Iris pigment epithelial cell (primary cell): ENCODE results near the gene PKDREJ.

Experiments used
- DNase-seq: peaks from one replicate; pipeline ENCODE4 v3.0.0-alpha.2; 2011; ENCODE audit warnings: low read depth

Gene PKDREJ

DNA sequence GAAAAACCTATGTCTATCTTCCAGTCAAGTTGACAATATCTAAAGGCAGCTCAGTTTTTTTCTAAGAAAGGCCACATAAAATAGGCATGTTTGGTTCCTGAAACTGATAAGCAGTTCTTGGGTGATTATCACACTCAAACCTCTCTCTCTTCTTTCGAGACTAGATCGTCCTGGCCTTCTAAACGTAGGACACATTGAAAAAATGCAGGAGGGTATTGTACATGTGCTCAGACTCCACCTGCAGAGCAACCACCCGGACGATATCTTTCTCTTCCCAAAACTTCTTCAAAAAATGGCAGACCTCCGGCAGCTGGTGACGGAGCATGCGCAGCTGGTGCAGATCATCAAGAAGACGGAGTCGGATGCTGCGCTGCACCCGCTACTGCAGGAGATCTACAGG lies 28.2 kb downstream of the PKDREJ start:
- DNase-seq = no peak

DNA sequence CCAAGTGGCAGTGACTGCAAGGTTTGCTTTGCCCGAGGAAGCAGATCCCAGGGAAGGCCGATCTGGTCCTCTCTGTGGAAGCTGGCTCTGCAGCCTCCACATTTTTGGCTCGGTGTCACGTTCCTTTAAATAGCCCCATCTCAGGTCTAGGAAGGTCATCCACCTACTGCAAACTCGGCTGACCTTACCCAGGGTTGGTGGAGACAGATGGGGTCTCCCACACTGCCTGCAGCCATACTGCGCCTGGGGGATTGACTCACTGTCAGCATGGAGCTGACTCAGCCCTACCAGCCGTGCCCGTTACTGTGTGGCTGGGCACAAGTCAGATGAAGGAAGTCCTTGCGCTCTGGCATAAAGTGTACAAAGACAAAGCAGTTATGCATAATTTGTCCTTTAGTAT lies 29.9 kb downstream of the PKDREJ start:
- DNase-seq = no peak

DNA sequence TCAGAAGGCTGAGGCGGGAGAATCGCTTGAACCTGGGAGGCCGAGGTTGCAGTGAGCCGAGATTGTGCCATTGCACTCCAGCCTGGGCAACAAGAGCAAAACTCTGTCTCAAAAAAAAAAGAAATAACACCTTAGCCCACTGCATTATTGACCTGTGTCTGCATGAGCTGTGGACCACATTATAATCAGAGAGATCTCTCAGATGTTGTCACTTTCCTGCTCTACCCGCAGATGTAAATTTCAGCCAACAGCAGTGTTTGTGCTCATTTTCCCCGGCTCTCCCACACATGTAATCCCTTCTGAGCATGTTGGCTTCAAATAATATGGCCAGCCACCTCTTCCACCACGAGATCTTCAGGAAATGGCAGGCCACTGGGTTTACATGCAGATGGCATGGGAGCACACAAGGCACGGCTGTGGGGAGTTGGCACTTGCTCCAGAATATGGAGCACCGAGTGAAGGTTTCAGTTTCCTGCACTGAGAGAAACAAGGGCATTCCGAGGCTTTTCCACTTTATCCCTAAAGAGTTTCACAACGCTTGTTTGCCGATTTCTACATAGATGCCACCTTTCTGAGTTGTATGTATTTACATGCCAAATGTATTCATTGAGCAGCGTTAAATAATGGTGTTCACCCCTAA lies 32.8 kb downstream of the PKDREJ start:
- DNase-seq = no peak

DNA sequence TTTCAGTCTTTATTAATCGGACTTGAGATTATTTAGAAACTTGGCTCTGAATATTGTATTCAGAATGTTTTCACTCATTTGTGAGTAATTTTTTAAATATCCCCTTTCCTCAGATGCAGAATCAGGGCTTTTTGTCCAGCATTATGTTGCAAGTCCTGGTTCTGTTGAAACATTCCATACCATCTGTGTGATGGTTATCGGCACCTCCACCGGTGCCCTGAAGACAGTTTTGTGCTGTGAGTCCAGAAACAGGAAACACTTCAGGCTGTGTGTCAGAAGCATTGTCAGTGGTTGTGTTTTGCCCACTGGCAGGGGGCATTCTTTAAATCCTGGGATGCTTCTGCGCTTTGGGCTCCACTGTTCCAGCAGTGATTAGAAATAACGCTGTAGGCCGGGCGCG lies 33.4 kb downstream of the PKDREJ start:
- peak; percentile 55 for DNase-seq

DNA sequence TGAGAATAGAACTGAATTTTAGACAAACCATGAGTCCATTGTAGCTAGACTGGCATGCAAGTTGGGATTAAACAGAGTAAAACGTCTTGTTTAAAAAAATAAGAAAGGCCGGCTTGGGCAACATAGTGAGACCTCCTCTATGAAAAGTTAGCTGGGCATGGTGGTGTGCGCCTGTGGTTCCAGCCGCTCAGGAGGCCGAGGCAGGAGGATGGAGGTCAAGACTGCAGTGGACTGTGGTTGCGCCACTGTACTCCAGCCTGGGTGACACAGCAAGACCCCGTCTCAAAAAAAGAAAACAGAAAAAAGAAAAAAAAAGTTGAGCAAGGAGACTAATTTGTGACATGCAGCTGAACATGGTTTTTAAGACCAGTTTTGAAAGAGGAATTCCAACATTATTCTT lies 36.6 kb downstream of the PKDREJ start:
- DNase-seq = no peak

DNA sequence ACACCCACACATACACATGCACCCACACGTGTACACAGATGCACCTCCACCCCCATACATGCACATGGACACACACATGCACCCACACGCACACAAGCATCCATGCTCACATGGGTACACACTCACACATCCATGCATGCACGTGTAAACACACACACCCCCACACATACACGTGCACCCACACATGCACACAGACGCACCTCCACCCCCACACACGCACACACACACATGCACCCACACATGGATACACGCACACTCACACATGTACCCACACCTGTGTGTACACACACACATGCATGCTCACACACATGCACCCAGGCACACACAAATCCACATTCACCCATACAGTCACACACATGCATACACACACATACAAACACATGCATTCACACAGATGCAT lies 37.5 kb downstream of the PKDREJ start:
- no peak for DNase-seq

DNA sequence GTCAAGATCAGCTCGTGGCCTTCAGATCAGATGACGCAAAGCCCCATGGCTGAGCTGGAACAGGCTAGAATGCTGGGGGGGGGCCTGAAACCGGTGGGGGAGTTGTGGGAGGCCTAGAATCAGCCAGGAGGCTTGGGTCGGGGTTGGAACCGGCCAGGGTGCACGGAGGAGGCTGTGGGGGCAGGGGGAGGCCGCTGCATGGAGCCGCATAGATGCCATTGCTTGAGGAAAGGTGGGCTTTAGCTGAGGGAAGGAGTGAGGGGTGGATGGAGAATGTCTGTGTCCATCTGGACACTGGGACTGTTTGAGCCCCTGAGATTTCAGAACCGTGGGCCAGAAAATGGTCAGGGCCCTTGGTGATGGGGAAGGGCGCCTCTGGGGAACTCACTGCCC lies 38.2 kb downstream of the PKDREJ start:
- DNase-seq = no peak

DNA sequence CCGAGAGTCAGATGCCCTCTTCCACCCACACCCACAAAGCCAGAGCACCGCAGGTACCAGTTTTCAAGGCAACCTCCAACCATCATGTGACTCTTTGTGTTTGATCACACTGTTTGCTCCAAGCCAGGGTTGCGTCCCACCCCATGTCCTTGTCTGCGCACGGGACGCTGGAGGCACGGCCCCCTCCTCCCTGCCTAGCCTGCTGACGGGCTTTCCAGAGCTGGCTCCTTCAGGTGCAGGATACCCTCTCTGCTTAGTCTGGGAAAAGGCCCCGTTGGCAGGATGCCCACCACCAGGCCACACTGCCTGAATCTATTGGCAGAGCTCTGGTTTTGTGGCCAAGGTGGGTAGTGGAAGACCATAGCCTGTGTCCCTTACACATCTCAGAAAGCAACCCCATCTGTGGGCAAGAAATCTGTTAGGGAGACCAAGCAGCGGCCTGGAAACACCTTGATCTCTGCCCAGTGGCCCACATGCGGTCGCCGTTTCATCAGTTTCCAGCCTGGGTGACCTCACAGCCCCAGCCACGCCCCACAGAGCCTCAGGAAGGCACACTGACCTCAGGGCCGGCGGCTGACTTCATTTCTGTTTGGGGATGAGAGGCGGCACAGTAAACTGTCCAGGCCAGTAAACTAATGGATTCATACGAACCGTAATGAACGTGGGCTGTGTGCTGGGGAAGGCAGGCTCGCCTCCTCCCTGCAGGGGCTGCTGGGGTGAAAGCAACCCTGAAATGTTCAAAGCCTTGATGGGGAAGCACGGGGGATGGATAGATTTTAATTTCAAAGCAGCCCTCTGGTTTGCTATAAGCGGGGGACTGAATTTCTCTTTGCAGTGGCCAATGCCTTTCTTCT lies 38.9 kb downstream of the PKDREJ start:
- no peak for DNase-seq

DNA sequence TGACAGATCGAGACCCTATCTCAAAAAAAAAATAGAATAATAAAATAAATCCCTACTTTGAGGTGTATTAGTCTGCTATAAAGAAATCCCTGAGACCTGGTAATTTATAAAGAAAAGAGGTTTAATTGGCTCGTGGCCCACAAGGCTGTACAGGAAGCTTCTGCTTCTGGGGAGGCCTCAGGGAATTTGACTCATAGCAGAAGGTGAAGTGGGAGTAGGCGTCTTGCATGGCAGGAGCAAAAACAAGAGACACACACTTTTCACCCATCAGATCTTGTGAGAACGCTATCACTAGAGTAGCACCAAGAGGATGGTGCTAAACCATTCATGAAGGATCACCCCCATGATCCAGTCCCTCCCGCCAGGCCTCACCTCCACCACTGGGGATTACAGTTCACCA lies 42.2 kb downstream of the PKDREJ start:
- peak; percentile 56 for DNase-seq

DNA sequence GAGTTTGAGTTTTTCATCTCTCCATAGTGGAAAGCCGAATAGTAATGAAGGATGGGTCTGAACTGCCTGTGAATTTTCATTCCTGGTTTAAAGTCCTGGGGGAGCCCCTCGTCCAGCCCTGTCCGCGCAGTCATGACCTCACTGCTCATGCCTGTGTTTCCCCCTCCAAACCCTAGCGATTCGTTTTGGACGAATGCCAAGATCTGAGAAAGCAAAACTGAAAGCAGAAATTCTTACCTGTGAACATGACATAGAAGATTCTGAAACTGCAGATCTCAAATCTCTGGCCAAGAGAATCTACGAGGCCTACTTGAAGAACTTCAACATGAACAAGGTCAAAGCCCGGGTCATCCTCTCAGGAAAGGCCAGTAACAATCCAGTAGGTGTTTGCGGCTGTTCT lies 43.5 kb downstream of the PKDREJ start:
- DNase-seq = no peak

DNA sequence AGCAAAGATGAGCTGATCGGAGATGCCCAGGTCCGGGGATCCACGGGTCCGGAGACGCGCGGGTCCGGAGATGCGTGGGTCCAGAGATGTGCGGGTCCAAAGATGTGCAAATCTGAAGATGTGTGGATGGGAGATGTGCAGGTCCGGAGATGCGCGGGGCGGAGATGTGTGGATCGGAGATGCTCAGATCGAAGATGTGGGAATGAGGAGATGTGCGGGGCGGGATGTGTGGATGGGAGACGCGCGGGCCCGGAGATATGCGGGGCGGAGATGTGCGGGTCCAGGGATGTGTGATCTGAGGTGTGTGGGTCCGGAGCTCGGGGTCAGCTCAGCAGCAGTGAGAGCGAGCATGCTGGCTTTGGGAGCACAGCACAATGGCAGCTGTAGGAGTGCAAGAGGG lies 48.5 kb downstream of the PKDREJ start:
- DNase-seq = no peak

DNA sequence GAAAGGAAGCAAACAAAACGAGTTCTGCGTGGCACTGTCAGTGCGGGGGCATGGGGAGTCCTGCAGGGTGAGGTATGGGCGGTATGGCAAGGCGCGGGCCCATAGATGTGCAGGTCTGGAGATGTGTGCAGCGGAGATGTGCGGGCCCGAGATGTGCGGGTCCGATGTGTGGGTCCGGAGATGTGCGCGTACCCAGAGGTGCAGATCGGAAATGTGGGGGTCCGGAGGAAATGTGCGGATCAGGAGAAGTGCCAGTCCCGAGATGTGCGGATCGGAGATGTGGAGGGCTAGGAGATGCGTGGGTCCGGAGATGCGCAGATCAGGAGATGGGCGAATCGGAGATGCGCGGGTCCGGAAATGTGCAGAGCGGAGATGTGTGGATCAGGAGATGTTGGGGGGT lies 49.0 kb downstream of the PKDREJ start:
- DNase-seq = no peak

DNA sequence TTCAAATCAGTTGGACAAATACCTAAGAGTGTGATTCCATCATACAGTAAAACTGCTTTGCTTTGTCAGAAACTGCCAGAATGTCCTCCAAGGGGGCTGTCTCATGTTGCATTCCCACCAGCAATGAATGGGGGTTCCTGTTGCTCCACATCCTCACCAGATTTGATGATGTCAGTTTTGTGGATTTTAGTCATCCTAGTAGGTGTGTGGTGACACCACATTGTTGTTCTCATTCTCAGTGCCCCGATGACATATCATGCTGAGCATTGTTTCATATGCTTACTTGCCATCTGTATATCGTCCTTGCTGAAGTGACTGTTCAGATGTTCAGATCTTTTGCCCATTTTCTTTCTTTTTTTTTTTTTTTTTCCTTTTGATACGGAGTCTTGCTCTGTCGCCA lies 50.1 kb downstream of the PKDREJ start:
- DNase-seq = no peak

DNA sequence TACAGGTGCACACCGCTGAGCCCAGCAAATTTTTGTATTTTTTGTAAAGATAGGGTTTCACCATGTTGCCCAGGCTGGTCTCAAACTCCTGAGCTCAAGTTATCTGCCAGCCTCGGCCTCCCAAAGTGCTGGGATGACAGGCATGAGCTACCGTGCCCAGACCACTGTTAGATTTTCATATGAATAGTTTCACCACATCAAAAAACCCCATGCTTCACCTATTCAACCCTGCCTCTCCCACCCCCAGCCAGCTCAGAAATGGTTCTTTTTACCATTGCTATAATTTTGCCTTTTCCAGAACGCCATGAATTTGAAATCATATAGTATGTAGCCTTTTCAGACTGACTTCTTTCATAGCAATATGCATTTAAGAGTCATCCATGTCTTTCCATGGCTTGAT lies 50.9 kb downstream of the PKDREJ start:
- DNase-seq = no peak

DNA sequence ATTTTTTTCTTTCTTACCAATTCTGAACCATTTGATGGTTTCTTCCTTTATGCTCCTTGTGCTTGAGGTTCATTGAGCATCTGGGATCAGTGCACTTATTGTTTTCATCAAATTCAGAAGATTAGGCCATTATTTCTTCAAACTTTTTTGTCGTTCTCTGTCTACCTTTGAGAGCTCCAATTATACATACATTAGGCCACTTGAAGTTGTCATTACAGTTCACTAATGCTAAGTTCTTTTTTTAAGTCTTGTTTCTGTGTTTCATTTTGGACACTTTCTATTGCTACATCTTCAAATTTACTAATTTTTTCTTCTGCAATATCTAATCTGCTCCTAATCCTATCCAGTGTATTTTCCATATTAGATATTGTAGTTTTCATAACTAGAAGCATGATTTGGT lies 53.9 kb downstream of the PKDREJ start:
- DNase-seq = no peak
